ENCODE data around the gene IFI44L. TPM values are rescaled to one million over a fixed set of nuclear protein-coding genes. Genes with fewer than 3 reads are reported as not detected.

Gene IFI44L
- polyA plus RNA-seq, 1 of the 3 experiments (the other 2 are of a cell fraction): 1.1 TPM

GRCh38 chr1:78678324-78678723 lies 58.1 kb downstream of the IFI44L start:
- ChIA-PET CTCF (interaction anchor here (0.7 to 7.7 kb wide), 6 partner anchors 61 to 547 kb away, joined by 3 to 61 read pairs (median 5); no protein-coding TSS in a partner anchor), POLR2A (no interaction called here)
- Histone ChIP-seq H3F3A (replicated peaks; ENCODE audit: insufficient read depth) (peaks cover 11% of the 10 kb centered on the region), H3K36me3 (replicated peaks in 1 of 2; ENCODE audit: control insufficient read depth in 1 of 2, insufficient read depth in 2 of 2, low read length in 1 of 2) (no peaks in the 10 kb centered on the region), H2AFZ (ENCODE audit: low read depth) (no peak overlapping the region), H3K27ac (ENCODE audit: low read depth in 2 of 2, low read length in 1 of 2) (no peak overlapping the region), H3K9me3 (no peaks in the 10 kb centered on the region), H3K4me3 (ENCODE audit: low read depth in 2 of 2, low read length in 1 of 2) (no peak overlapping the region), H4K20me1 (ENCODE audit: insufficient read depth) (no peaks in the 10 kb centered on the region), H3K4me2 (no peak overlapping the region), H3K27me3 (ENCODE audit: insufficient read depth) (no peaks in the 10 kb centered on the region), H3K9me2 (no peaks in the 10 kb centered on the region), H3K4me1 (ENCODE audit: control insufficient read depth in 1 of 2, insufficient read depth in 2 of 2, low read depth in 1 of 2, low read length in 1 of 2) (no peaks in the 10 kb centered on the region), H3K9ac (no peak overlapping the region), H3K79me2 (ENCODE audit: insufficient read depth) (no peaks in the 10 kb centered on the region)
- TF ChIP-seq GATA2 (CRISPR knock-in tag; IDR thresholded peaks at IDR 0.05) (no peak), NRF1 (IDR thresholded peaks at IDR 0.05; ENCODE audit: low read depth, low read length) (no peak), IRF3 (IDR thresholded peaks at IDR 0.05; ENCODE audit: low read depth, low read length) (no peak), MXI1 (IDR thresholded peaks at IDR 0.05; ENCODE audit: low read depth, low read length) (no peak), REST (IDR thresholded peaks at IDR 0.05; ENCODE audit: low read depth, low read length) (no peak), FOXM1 (IDR thresholded peaks at IDR 0.05; ENCODE audit: low read depth) (no peak), TAF1 (IDR thresholded peaks at IDR 0.05; ENCODE audit: borderline replicate concordance, low read depth, low read length) (no peak), CHD2 (IDR thresholded peaks at IDR 0.05; ENCODE audit: low read length, partially characterized antibody) (no peak), EZH2phosphoT487 (IDR thresholded peaks at IDR 0.05; ENCODE audit: borderline replicate concordance, low read depth) (no peak), RFX5 (IDR thresholded peaks at IDR 0.05; ENCODE audit: low read length) (no peak), MAX (IDR thresholded peaks at IDR 0.05; ENCODE audit: low read depth) (no peak), POLR2AphosphoS5 (IDR thresholded peaks at IDR 0.05; ENCODE audit: low read depth, low read length) (no peak), RXRA (IDR thresholded peaks at IDR 0.05; ENCODE audit: borderline replicate concordance, low read depth) (no peak), SMC3 (IDR thresholded peaks at IDR 0.05; ENCODE audit: low read depth, low read length) (no peak)
- no peak for DNase-seq

Measured in SK-N-SH (cell line).